Bronchial epithelial cell (primary cell): ENCODE data around the gene TPRG1L. TPM values are rescaled to one million over a fixed set of nuclear protein-coding genes. Genes with fewer than 3 reads are reported as not detected.

Source experiments
- DNase-seq: peaks from one replicate; pipeline ENCODE4 v3.0.0-alpha.2; 2010; ENCODE audit warnings: low read depth
- FAIRE-seq: peaks from 2 replicates; lab custom pipeline; 2011; peaks lifted over from hg19 to GRCh38; lab: Jason Lieb, UNC
- H3K27me3 ChIP-seq: 2 replicates; pipeline ENCODE4 v1.5.1; 2011; ENCODE audit warnings: low read length; ENCODE audit not compliant: control insufficient read depth, insufficient read depth
- H3K36me3 ChIP-seq: 2 replicates; pipeline ENCODE4 v1.5.1; 2011; ENCODE audit warnings: low read length; ENCODE audit not compliant: control insufficient read depth, insufficient read depth
- H3K4me3 ChIP-seq: 2 replicates; pipeline ENCODE4 v1.5.1; 2011; ENCODE audit warnings: mild to moderate bottlenecking, low read depth, low read length, control low read depth
- CTCF ChIP-seq: IDR thresholded peaks from 2 replicates; pipeline ENCODE4 v1.5.1; 2011; ENCODE audit warnings: mild to moderate bottlenecking, moderate library complexity, low read length, control low read depth, inconsistent platforms; ENCODE audit not compliant: insufficient read depth, severe bottlenecking
- total RNA-seq: library from RNA; depleted of rRNA; stranded (reverse); fragments of >200 nt; gene quantifications from 2 replicates; pipeline ENCODE4 v1.2.1, GENCODE V29; 2014

The TPRG1L gene
- total RNA-seq, 1 donor from 2014 or later, result 33.4 TPM

- Histone ChIP-seq H3K4me3 (no peak overlapping the region), H3K36me3 (peaks cover 19% of the 10 kb centered on the region), H3K27me3 (no peaks in the 10 kb centered on the region)
- FAIRE-seq, result no peak
- TF ChIP-seq CTCF, result no peak
- no peak for DNase-seq
Observed at GRCh38 chr1:3631320-3632260, 6.8 kb downstream of the TPRG1L start.

DNA sequence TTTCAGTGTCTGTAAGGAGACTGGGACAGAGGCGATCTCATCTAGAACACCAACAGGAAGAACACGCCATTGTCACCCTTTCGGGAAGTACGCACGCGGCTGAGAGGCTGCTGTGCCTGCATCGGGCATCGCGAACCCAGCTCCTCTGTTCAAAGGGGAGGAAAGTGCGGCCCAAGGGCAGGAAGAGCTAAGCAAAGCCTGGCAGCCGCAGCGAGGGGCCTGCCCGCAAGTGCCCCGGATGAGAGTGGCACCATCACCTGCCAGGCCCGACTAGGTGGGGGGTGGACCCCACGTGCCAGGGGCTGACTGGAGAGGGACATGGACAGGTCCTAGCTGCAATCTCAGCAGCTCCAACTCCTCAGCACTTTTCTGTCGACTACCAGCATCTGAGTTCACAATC, 7.5 kb downstream of the TPRG1L start:
- FAIRE-seq (no peak), DNase-seq (no peak)
- Histone ChIP-seq H3K27me3 (no peaks in the 10 kb centered on the region), H3K4me3 (no peak overlapping the region), H3K36me3 (peaks cover 21% of the 10 kb centered on the region)
- TF ChIP-seq CTCF, result no peak

DNA sequence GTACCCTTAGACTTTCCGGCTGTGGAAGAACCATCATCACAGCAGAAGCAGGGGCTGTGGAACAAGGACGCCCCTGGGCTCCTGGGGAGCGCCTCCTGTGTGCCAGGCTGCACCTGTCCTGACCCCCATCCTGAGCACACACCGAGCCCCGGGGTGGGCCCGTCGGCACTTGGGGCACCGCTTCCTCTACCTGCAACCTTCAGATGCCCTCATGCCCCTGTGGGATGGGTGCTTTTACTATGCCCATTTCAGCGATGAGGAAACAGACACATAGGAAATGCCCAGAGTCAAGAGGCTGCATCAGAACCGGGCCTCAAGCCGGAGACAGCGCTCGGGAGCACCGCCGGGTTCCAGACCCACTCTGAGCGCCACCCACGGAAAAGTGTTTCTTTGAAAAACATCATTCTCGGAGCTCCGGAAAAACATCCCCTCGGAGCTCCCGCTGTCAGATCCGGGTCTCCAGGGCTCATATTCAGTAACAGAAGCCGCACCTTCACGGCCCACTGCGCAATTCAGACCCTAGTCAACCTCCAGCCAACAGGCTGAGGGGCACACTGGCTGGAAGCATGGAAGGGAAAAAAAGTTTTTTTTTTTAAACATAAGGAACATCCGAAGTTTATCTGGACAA, 8.0 kb downstream of the TPRG1L start:
- H3K27me3 ChIP-seq, result no peaks in the 10 kb centered on the region
- no peak for TF ChIP-seq CTCF
- peaks cover 19% of the 10 kb centered on the region for H3K36me3 ChIP-seq
- DNase-seq (no peak), FAIRE-seq (no peak)
- H3K4me3 ChIP-seq, result no peak overlapping the region

DNA sequence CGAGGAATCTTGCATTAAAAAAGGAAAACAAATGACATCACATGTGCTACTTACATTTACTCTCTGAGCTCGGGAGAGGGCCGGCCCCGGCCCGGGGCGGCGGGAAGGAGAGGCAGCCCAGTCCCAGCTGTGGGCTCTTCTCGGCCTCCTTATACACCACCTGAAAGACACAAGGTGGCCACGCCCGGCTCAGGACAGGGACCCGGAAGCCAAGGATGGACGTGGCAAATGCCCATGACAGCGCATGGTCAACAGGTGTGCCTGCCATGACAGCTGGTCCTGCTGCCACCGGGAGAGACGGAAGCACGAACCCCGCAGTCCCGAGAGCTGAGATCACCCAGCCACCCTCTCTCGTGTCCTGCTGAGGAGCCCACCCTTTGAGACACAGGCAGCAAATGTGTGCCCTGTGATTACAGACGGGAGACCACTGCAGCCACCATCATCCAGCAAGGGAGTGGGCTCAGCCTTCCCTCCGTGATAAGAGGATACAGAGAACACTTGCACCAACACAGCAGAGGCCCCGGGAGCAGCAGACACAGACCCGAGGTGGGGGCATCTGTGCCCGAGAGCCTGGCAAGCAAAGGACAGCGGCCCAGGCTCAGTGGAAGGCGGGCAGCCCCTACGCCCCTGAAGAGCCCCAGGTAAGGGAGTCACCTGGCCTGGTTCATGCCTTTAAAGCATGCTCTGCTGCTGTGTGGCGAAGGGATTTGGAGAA, 8.7 kb downstream of the TPRG1L start:
- FAIRE-seq, result no peak
- peaks cover 18% of the 10 kb centered on the region for H3K36me3 ChIP-seq
- H3K4me3 ChIP-seq, result no peak overlapping the region
- no peak for DNase-seq
- no peak for TF ChIP-seq CTCF
- no peaks in the 10 kb centered on the region for H3K27me3 ChIP-seq

DNA sequence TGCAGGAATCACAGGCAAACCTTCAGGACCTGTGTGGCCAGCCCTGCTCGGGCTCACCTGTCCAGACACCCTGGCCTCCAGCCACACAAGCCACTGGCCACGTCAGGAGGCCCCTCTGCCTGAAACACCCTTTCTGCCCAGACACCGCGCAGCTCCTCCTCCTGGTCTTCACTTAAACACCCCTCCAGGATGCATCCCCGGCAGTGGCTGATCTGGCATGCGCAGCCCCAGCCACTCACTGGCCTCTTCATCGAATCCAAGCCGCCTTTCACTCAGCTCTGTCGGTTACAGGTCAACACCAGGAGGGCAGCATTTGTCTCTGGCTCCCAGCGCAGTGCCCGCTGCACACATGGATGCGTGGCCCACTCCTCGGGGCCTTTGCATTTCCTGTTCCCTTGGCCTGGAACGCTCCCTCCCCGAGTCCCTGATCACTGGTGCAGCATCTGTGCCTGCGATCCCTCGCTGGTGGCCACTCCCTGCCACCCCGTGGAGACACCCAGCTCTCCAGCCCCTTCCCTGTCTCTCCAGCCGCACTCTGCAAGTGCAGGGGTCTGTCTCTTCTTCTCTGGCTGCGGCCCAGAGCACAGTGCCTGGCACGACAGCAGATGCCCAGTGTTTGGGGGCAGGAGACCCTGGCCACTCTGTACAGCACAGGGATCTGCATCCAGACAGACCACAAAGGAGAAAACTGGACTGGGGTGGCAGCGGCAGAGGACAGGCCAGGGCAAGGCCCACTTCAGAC, 9.4 kb downstream of the TPRG1L start:
- FAIRE-seq (no peak), DNase-seq (no peak)
- no peaks in the 10 kb centered on the region for H3K27me3 ChIP-seq
- H3K36me3 ChIP-seq, result peaks cover 19% of the 10 kb centered on the region
- H3K4me3 ChIP-seq, result no peak overlapping the region
- TF ChIP-seq CTCF, result no peak
